HEK293 (cell line): ENCODE data around the gene FBXL13.
A peak's percentile ranks its signal among the peaks of the same experiment; 100 is the strongest.

Experiments used
- CTCF ChIA-PET: fragments of 350-600 bp; formaldehyde crosslinking; extraction: SDS; loops from one replicate; lab custom pipeline; 2021; ENCODE audit warnings: antibody characterized with exemption; lab: Yijun Ruan, JAX
- POLR2A ChIA-PET: fragments of 300-600 bp; formaldehyde crosslinking; extraction: SDS; loops from one replicate; lab custom pipeline; 2020; ENCODE audit warnings: antibody characterized with exemption, inconsistent platforms; lab: Yijun Ruan, JAX
- H3K27ac ChIP-seq: fragments of 200-500 bp; sonication (Bioruptor generic); 2 replicates; pipeline ENCODE4 v1.5.1; 2014; ENCODE audit warnings: low read depth, low read length, control low read depth, inconsistent platforms; ENCODE audit errors: extremely low read depth
- H3K36me3 ChIP-seq, 2 experiments: fragments of 200-500 bp in 1 of 2; sonication (Bioruptor generic) in 1 of 2; 1 replicate in 1 of 2; 2 replicates in 1 of 2; pipeline ENCODE4 v1.5.1; 2014 to 2017; ENCODE audit warnings: inconsistent platforms in 2 of 2, low read length in 2 of 2; ENCODE audit not compliant: control insufficient read depth in 2 of 2, insufficient read depth in 1 of 2
- H3K4me1 ChIP-seq: fragments of 200-500 bp; sonication (Bioruptor generic); 2 replicates; pipeline ENCODE4 v1.5.1; 2014; ENCODE audit warnings: mild to moderate bottlenecking, low read length, inconsistent platforms; ENCODE audit not compliant: control insufficient read depth, insufficient read depth
- H3K4me3 ChIP-seq: 2 replicates; pipeline ENCODE4 v1.5.1; 2011; ENCODE audit warnings: low read depth, mild to moderate bottlenecking, control low read depth, low read length, moderate library complexity
- H3K9me3 ChIP-seq: fragments of 200-500 bp; sonication (Bioruptor generic); 2 replicates; pipeline ENCODE4 v1.5.1; 2014; ENCODE audit warnings: low read depth, low read length, inconsistent platforms; ENCODE audit not compliant: control insufficient read depth, insufficient read depth
- GLI2 ChIP-seq: fragments of 450-650 bp; formaldehyde crosslinking; IDR thresholded peaks from 2 replicates; pipeline ENCODE4; 2017; ENCODE audit warnings: missing biosample characterization, missing genetic modification characterization, low read depth, borderline replicate concordance
- KLF8 ChIP-seq: fragments of 450-650 bp; formaldehyde crosslinking; IDR thresholded peaks from 2 replicates; pipeline ENCODE4 v1.5.1; 2016; ENCODE audit warnings: missing biosample characterization, missing genetic modification characterization
- SCRT1 ChIP-seq: fragments of 450-650 bp; formaldehyde crosslinking; IDR thresholded peaks from 2 replicates; pipeline ENCODE4 v1.5.1; 2016; ENCODE audit warnings: missing biosample characterization, missing genetic modification characterization, borderline replicate concordance
- SCRT2 ChIP-seq: fragments of 450-650 bp; formaldehyde crosslinking; IDR thresholded peaks from 2 replicates; pipeline ENCODE4 v1.5.1; 2016; ENCODE audit warnings: missing biosample characterization, missing genetic modification characterization
- SP3 ChIP-seq: fragments of 450-650 bp; formaldehyde crosslinking; IDR thresholded peaks from 2 replicates; pipeline ENCODE4 v1.5.1; 2016; ENCODE audit warnings: missing biosample characterization, missing genetic modification characterization
- ZBTB10 ChIP-seq: fragments of 450-650 bp; formaldehyde crosslinking; IDR thresholded peaks from 2 replicates; pipeline ENCODE4 v1.5.1; 2016; ENCODE audit warnings: missing biosample characterization, missing genetic modification characterization
- ZBTB49 ChIP-seq: fragments of 450-650 bp; formaldehyde crosslinking; IDR thresholded peaks from 2 replicates; pipeline ENCODE4 v1.5.1; 2016; ENCODE audit warnings: missing biosample characterization, missing genetic modification characterization, low read depth
- ZFP37 ChIP-seq: fragments of 450-650 bp; formaldehyde crosslinking; IDR thresholded peaks from 2 replicates; pipeline ENCODE4 v1.5.1; 2016; ENCODE audit warnings: missing biosample characterization, missing genetic modification characterization
- ZNF121 ChIP-seq: fragments of 450-650 bp; formaldehyde crosslinking; IDR thresholded peaks from 2 replicates; pipeline ENCODE4 v1.5.1; 2016; ENCODE audit warnings: missing biosample characterization, missing genetic modification characterization
- ZNF138 ChIP-seq: fragments of 450-650 bp; formaldehyde crosslinking; IDR thresholded peaks from 2 replicates; pipeline ENCODE4 v1.5.1; 2016; ENCODE audit warnings: missing biosample characterization, missing genetic modification characterization, borderline replicate concordance
- ZNF140 ChIP-seq: fragments of 450-650 bp; formaldehyde crosslinking; IDR thresholded peaks from 2 replicates; pipeline ENCODE4 v1.5.1; 2016; ENCODE audit warnings: missing biosample characterization, missing genetic modification characterization
- ZNF157 ChIP-seq: fragments of 450-650 bp; formaldehyde crosslinking; IDR thresholded peaks from 2 replicates; pipeline ENCODE4 v1.5.1; 2016; ENCODE audit warnings: missing biosample characterization, missing genetic modification characterization
- ZNF26 ChIP-seq: fragments of 450-650 bp; formaldehyde crosslinking; IDR thresholded peaks from 2 replicates; pipeline ENCODE4 v1.5.1; 2016; ENCODE audit warnings: missing biosample characterization, missing genetic modification characterization
- ZNF292 ChIP-seq: fragments of 450-650 bp; formaldehyde crosslinking; IDR thresholded peaks from 2 replicates; pipeline ENCODE4 v1.5.1; 2016; ENCODE audit warnings: low read depth, missing biosample characterization, missing genetic modification characterization, borderline replicate concordance
- ZNF366 ChIP-seq: fragments of 450-650 bp; formaldehyde crosslinking; conservative IDR thresholded peaks from 2 replicates; pipeline ENCODE4 v1.5.1; 2016; ENCODE audit warnings: missing biosample characterization, missing genetic modification characterization
- ZNF600 ChIP-seq: fragments of 450-650 bp; formaldehyde crosslinking; IDR thresholded peaks from 2 replicates; pipeline ENCODE4 v1.5.1; 2016; ENCODE audit warnings: missing biosample characterization, missing genetic modification characterization
- ZNF626 ChIP-seq: fragments of 450-650 bp; sonication (Bioruptor Pico); formaldehyde crosslinking; IDR thresholded peaks from 2 replicates; pipeline ENCODE4 v1.5.1; 2018; ENCODE audit warnings: missing biosample characterization, missing genetic modification characterization, inconsistent platforms
- ZNF701 ChIP-seq: fragments of 450-650 bp; formaldehyde crosslinking; IDR thresholded peaks from 2 replicates; pipeline ENCODE4 v1.5.1; 2016; ENCODE audit warnings: missing biosample characterization, missing genetic modification characterization
- ZNF707 ChIP-seq: fragments of 450-650 bp; formaldehyde crosslinking; IDR thresholded peaks from 2 replicates; pipeline ENCODE4 v1.5.1; 2016; ENCODE audit warnings: missing biosample characterization, missing genetic modification characterization
- ZNF791 ChIP-seq: fragments of 450-650 bp; formaldehyde crosslinking; IDR thresholded peaks from 2 replicates; pipeline ENCODE4 v1.5.1; 2016; ENCODE audit warnings: missing biosample characterization, missing genetic modification characterization

The FBXL13 gene

GRCh38 chr7:102875700-102876295 is 198.8 kb downstream of the FBXL13 start (continued):
- no peak for TF ChIP-seq ZBTB49 (tag by site-specific recombination)
- no peak for TF ChIP-seq SCRT1 (tag by site-specific recombination)
- no peak for TF ChIP-seq ZNF791 (tag by site-specific recombination)
- peak; percentile 27; the same call in 1 of the 2 replicates for TF ChIP-seq ZNF366
- no peak for TF ChIP-seq ZNF140
- TF ChIP-seq ZNF157 (tag by site-specific recombination) = no peak
- TF ChIP-seq KLF8 (tag by site-specific recombination) = 0 out of 2 replicates have a peak, but pooled peaks have one; percentile 26
- no peak for TF ChIP-seq ZNF121
- no peak for TF ChIP-seq ZNF701 (tag by site-specific recombination)
- peak; percentile 73; the same call in 1 of the 2 replicates for TF ChIP-seq ZFP37 (tag by site-specific recombination)
- no peak for TF ChIP-seq SCRT2 (tag by site-specific recombination)
- no peak for TF ChIP-seq ZBTB10
- TF ChIP-seq ZNF292 (tag by site-specific recombination) = no peak
- TF ChIP-seq, all 188 proteins: peak for 10

GRCh38 chr7:102874966-102875365 is 199.6 kb downstream of the FBXL13 start:
- Histone ChIP-seq H3K4me3 (no peak overlapping the region), H3K27ac (no peak overlapping the region), H3K36me3 (no peaks in the 10 kb centered on the region), H3K4me1 (no peaks in the 10 kb centered on the region), H3K9me3 (no peaks in the 10 kb centered on the region)
- no peak for TF ChIP-seq ZNF138 (tag by site-specific recombination)
- TF ChIP-seq ZNF26 (tag by site-specific recombination) = no peak
- TF ChIP-seq GLI2 (tag by site-specific recombination) = no peak
- no peak for TF ChIP-seq ZNF626 (tag by site-specific recombination)
- TF ChIP-seq ZNF707 = no peak
- TF ChIP-seq SP3 (tag by site-specific recombination) = no peak
- no peak for TF ChIP-seq ZNF600
- CTCF ChIA-PET = interaction anchor here (0.7 kb wide), 1 partner anchor 9 kb away, joined by 3 read pairs; no protein-coding TSS in a partner anchor
- POLR2A ChIA-PET = no interaction called here
